Osteocyte (in vitro differentiated cells): Measurements from ENCODE around the gene CPB2. TPM values are rescaled to one million over a fixed set of nuclear protein-coding genes. Genes with fewer than 3 reads are reported as not detected.

Experiments used
- DNase-seq: peaks from one replicate; pipeline ENCODE4 v3.0.0; 2021; ENCODE audit warnings: mixed read lengths; ENCODE audit not compliant: unreplicated experiment; ENCODE audit errors: extremely low spot score
- H3K27ac Mint-ChIP-seq: one replicate; pipeline ENCODE4 v1.8.0; 2021; ENCODE audit warnings: mild to moderate bottlenecking, mixed read lengths; ENCODE audit not compliant: unreplicated experiment
- H3K27me3 Mint-ChIP-seq: one replicate; pipeline ENCODE4 v1.8.0; 2021; ENCODE audit warnings: mixed read lengths; ENCODE audit not compliant: unreplicated experiment
- H3K36me3 Mint-ChIP-seq: one replicate; pipeline ENCODE4 v1.8.0; 2021; ENCODE audit warnings: mixed read lengths; ENCODE audit not compliant: unreplicated experiment
- H3K4me1 Mint-ChIP-seq: one replicate; pipeline ENCODE4 v1.8.0; 2021; ENCODE audit warnings: mixed read lengths; ENCODE audit not compliant: unreplicated experiment
- H3K4me3 Mint-ChIP-seq: one replicate; pipeline ENCODE4 v1.8.0; 2021; ENCODE audit warnings: mild to moderate bottlenecking, moderate library complexity, mixed read lengths; ENCODE audit not compliant: unreplicated experiment
- H3K9me3 Mint-ChIP-seq: one replicate; pipeline ENCODE4 v1.8.0; 2021; ENCODE audit warnings: mixed read lengths; ENCODE audit not compliant: unreplicated experiment
- total RNA-seq: library from RNA; stranded (reverse); gene quantifications from 2 replicates; pipeline ENCODE4 v1.2.1, GENCODE V29; 2021
- TF ChIP-seq, protein P1 (sequence below): fragments of 200-600 bp; sonication (generic); IDR thresholded peaks from 2 replicates; pipeline ENCODE4 v1.5.0; 2021; ENCODE audit warnings: antibody characterized with exemption, mild to moderate bottlenecking, moderate library complexity

Gene CPB2
- total RNA-seq, 1 donor from 2014 or later: not detected

DNA sequence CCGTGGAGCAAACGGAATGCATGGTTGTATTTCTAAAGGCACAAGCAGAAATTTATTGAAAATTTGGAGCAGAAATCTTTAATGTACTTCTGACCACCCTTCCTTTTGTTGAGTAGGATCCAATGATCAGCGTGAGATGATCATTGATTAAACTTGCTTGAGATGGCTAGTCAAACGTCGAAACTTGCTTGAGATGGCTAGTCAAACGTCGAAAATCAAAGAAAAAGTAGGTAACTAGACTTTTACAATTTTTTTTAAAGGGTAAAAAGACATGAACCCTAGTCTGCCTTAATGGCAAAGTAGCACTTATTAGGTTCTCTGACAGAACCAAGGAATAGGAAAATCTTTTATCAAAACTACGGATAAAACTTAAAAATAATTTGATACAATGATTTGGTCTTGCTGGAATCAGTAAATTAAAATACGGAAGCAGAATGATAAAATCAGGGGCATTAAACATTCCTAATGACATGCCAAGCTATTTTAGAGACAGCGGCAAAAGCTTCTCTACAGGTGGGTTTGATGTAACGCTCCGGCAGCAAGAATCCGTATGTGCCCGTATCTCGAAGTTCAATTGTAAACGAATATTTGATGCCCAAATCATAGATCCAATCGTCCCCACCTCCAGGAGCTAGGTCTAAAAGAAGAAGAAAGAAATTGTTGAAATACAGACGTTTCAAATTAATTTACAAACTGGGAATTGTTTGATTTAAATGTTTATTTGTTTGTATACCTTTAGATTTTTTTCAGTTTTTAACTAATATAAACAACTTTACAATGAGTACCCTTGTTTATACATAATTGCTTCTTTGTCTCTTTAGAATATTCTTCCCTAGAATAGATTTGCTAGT lies 51.4 kb downstream of the CPB2 start:
- Mint-ChIP-seq H3K4me3 (peak overlapping the region; percentile 94), H3K27me3 (peaks cover 12% of the 10 kb centered on the region), H3K36me3 (peaks cover 2% of the 10 kb centered on the region), H3K9me3 (no peaks in the 10 kb centered on the region), H3K4me1 (peaks cover 36% of the 10 kb centered on the region), H3K27ac (peak overlapping the region; percentile 99)
- TF ChIP-seq, protein P1, sequence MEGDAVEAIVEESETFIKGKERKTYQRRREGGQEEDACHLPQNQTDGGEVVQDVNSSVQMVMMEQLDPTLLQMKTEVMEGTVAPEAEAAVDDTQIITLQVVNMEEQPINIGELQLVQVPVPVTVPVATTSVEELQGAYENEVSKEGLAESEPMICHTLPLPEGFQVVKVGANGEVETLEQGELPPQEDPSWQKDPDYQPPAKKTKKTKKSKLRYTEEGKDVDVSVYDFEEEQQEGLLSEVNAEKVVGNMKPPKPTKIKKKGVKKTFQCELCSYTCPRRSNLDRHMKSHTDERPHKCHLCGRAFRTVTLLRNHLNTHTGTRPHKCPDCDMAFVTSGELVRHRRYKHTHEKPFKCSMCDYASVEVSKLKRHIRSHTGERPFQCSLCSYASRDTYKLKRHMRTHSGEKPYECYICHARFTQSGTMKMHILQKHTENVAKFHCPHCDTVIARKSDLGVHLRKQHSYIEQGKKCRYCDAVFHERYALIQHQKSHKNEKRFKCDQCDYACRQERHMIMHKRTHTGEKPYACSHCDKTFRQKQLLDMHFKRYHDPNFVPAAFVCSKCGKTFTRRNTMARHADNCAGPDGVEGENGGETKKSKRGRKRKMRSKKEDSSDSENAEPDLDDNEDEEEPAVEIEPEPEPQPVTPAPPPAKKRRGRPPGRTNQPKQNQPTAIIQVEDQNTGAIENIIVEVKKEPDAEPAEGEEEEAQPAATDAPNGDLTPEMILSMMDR: no peak
- DNase-seq: no peak

DNA sequence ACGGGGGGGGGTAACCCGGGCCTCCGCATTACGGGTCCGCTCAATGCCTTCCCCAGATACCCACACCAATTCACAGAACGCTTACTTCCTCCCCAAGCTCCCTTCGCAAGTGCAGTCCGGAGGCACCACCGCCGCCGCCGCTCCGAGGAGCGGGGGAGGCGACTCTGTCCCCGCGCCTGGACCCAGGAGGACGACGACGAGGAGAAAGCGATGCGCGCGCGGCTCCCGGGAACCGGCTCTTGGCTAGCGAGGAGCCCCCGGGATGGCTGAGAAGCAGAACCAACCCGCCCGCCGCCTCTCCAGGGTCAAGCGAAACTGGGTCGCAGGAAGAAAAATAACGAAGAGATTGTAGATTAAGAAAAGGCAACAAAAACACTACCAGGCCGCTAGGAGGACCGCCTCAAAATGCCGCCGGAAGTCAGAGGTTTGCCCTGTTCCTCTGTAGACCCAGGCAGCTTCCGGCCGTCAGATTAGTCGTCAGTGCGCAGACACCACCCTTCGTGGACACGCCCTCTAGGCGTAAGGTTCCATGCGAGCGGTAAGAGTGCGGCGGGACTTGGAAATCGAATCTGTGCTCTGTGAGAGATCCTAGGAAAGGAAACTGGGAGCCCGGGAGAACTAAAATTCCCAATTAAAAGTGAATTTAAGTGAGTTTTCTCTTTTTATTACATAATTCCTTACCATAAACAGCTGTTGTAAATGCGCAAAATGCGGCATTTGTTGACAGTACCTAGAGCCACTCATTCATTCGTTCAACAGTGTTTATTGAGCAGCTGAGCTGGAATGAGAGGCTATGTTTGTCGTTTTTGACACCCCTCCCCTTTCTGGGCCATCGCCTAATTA lies 52.3 kb downstream of the CPB2 start, which contains the start of gene ZC3H13:
Gene ZC3H13, minus strand, starts transcription at position 428 of the 843 bp plus-strand sequence. CDS start 7,239 bp downstream, outside the sequence.
- peak within 1 kb of the TSS; percentile 94 for H3K4me3 Mint-ChIP-seq
- TF ChIP-seq, protein P1: peak; percentile 49
- H3K9me3 Mint-ChIP-seq: no peaks in the 10 kb centered on the region
- peaks cover 36% of the 10 kb centered on the region for H3K4me1 Mint-ChIP-seq
- peak within 1 kb of the TSS; percentile 99 for H3K27ac Mint-ChIP-seq
- peaks cover 12% of the 10 kb centered on the region for H3K27me3 Mint-ChIP-seq
- peak; percentile 96 for DNase-seq
- H3K36me3 Mint-ChIP-seq: peaks cover 2% of the 10 kb centered on the region

DNA sequence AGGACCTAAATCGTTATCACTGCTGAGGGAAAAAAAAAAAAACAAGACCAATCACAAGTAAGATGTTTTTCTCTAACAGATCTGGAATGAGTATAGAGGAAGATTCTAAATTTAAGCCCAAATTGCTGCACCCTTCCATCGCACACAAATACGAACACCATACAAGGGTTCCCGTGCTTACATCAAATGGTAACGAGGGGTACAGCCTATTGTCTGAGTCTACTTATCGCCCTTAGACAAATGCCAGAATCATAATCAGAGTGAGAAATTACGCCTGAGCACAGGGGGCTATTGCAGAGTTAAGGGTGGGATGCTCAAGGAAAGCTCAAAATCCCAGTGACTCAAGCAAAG lies 52.9 kb downstream of the CPB2 start:
- Mint-ChIP-seq H3K27ac (peak overlapping the region; percentile 99), H3K9me3 (no peaks in the 10 kb centered on the region), H3K4me1 (peaks cover 36% of the 10 kb centered on the region), H3K36me3 (peaks cover 2% of the 10 kb centered on the region), H3K27me3 (peaks cover 12% of the 10 kb centered on the region), H3K4me3 (peak overlapping the region; percentile 94)
- DNase-seq: no peak
- TF ChIP-seq, protein P1: no peak

DNA sequence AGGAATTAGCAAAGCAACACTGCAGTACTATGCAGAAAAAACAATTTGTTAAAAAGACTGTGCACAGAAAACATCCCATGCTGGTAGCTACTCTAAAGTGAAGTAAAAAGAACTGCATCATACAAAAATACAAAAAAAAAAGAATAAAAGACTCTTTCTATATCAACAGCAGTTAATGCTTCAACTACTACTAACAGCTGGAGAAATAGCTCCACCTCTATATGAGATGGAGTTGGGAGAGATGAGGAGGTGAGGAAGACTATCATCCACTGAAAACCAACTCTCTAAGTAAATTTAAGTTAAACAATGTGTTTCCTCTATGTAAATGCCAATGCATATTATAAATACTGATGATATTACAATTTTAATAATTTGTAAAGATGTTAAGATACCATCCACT lies 54.1 kb downstream of the CPB2 start:
- Mint-ChIP-seq H3K27ac (no peak overlapping the region), H3K9me3 (no peaks in the 10 kb centered on the region), H3K4me3 (no peak overlapping the region), H3K36me3 (peaks cover 2% of the 10 kb centered on the region), H3K27me3 (peaks cover 4% of the 10 kb centered on the region), H3K4me1 (peaks cover 36% of the 10 kb centered on the region)
- TF ChIP-seq, protein P1: no peak
- no peak for DNase-seq

DNA sequence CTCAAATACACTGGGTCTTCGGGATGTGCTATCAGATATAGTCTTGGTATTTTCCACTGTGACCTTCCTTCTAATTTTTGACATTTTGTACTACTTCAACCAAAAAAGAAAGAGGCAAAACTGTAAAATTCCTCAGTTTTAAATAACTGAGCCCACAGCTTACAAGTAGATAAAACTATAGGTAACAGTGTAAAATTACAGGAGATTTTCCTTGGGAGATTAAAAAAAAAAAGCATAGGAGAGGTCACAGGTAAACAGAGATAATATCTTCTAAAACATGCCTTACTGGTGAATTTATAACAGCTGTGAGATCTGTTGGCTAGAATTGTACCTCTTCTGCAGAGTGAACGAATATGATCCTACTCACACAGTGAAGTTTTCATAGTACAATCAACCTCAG lies 59.4 kb downstream of the CPB2 start:
- Mint-ChIP-seq H3K4me3 (no peak overlapping the region), H3K36me3 (peaks cover 5% of the 10 kb centered on the region), H3K4me1 (peaks cover 40% of the 10 kb centered on the region), H3K9me3 (no peaks in the 10 kb centered on the region), H3K27me3 (no peaks in the 10 kb centered on the region), H3K27ac (no peak overlapping the region)
- no peak for DNase-seq
- TF ChIP-seq, protein P1: no peak
